SK-MEL-5 (cell line): Measurements from ENCODE around the gene TTYH1. TPM values are rescaled to one million over a fixed set of nuclear protein-coding genes. Genes with fewer than 3 reads are reported as not detected.

ENCODE experiments used
- DNase-seq: peaks from one replicate; pipeline ENCODE4 v3.0.0-alpha.2; 2016; ENCODE audit warnings: low read depth, low spot score
- in situ Hi-C: cut with HindIII; loops from 2 replicates; pipeline ENCODE4 v1.10.0; 2016; ENCODE audit warnings: low sequenced_read_pairs, high pct_unique_total_duplicates, low pct_unique_long_range_greater_than_20kb
- small RNA-seq, 2 experiments: library from RNA; depleted of rRNA; stranded (forward); fragments of <200 nt; gene quantifications; one replicate each; pipeline ENCODE3, GENCODE V24; 2014
- total RNA-seq: library from RNA; depleted of rRNA; stranded (reverse); fragments of >200 nt; shearing (Covaris generic); gene quantifications from 2 replicates; pipeline ENCODE4 v1.2.3, GENCODE V29; 2014; rRNA removed

TTYH1 gene
- total RNA-seq, 1 experiment from 2014 or later, result 0.77 TPM

GRCh38 chr19:54478677-54479266 is 63.5 kb downstream of the TTYH1 start:
- DNase-seq, result peak; percentile 62
- in situ Hi-C loops, result no loop called here

GRCh38 chr19:54480051-54480450 is 64.8 kb downstream of the TTYH1 start:
- in situ Hi-C loops, result no loop called here
- no peak for DNase-seq

GRCh38 chr19:54481326-54481930 is 66.2 kb downstream of the TTYH1 start:
- in situ Hi-C loops, result no loop called here
- DNase-seq, result peak; percentile 62

- in situ Hi-C loops, result no loop called here
- DNase-seq, result no peak
Measured at GRCh38 chr19:54482889-54483288, 67.6 kb downstream of the TTYH1 start.

- in situ Hi-C loops, result no loop called here
Measured at GRCh38 chr19:54484451-54484850, 69.2 kb downstream of the TTYH1 start.

GRCh38 chr19:54485851-54486250 is 70.6 kb downstream of the TTYH1 start:
- in situ Hi-C loops, result no loop called here

More at GRCh38 chr19:54484451-54484850, 69.2 kb downstream of the TTYH1 start:
- DNase-seq, result no peak

More at GRCh38 chr19:54485851-54486250, 70.6 kb downstream of the TTYH1 start:
- DNase-seq, result no peak

Small RNA genes lying within 50 kb of the gene (small RNA-seq; reads per million reads assigned to genes)
- gene AC245884.3, result 0 reads per million in 2 experiments

Other genes with a start within 250 kb of the TTYH1 start
- not detected in 2 replicates for gene TMC4, start 242.3 kb upstream of the TTYH1 start, total RNA-seq
- gene MBOAT7, start 225.9 kb upstream of the TTYH1 start, total RNA-seq, result 32.8 and 33.6 TPM in 2 replicates
- 46.1 and 49.0 TPM in 2 replicates for gene TSEN34, start 224.2 kb upstream of the TTYH1 start, total RNA-seq
- gene RPS9, start 214.6 kb upstream of the TTYH1 start, total RNA-seq, result 2,354 and 2,678 TPM in 2 replicates
- 1.1 TPM in 1 of 2 replicates, not detected in the other for gene LILRB3, start 192.5 kb upstream of the TTYH1 start, total RNA-seq
- gene LILRA6, start 172.7 kb upstream of the TTYH1 start, total RNA-seq, result 0.16 TPM in 1 of 2 replicates, not detected in the other
- not detected in 2 replicates for gene LILRB5, start 158.2 kb upstream of the TTYH1 start, total RNA-seq
- not detected in 2 replicates for gene LILRB2, start 134.4 kb upstream of the TTYH1 start, total RNA-seq
- not detected in 2 replicates for gene LILRA5, start 102.3 kb upstream of the TTYH1 start, total RNA-seq
- gene LILRA4, start 76.3 kb upstream of the TTYH1 start, total RNA-seq, result not detected in 2 replicates
- not detected in 2 replicates for gene LAIR1, start 50.5 kb upstream of the TTYH1 start, total RNA-seq
- gene LENG8, start 33.7 kb downstream of the TTYH1 start, total RNA-seq, result 7.8 and 8.5 TPM in 2 replicates
- 6.1 and 7.2 TPM in 2 replicates for gene LENG9, start 48.3 kb downstream of the TTYH1 start, total RNA-seq
- gene CDC42EP5, start 57.8 kb downstream of the TTYH1 start, total RNA-seq, result 0.26 and 0.43 TPM in 2 replicates
- not detected in 2 replicates for gene LAIR2, start 87.4 kb downstream of the TTYH1 start, total RNA-seq
- gene LILRA2, start 158.3 kb downstream of the TTYH1 start, total RNA-seq, result not detected in 2 replicates
- not detected in 2 replicates for gene LILRA1, start 178.2 kb downstream of the TTYH1 start, total RNA-seq
- not detected in 2 replicates for gene LILRB1, start 215.0 kb downstream of the TTYH1 start, total RNA-seq
- gene LILRB4, start 247.5 kb downstream of the TTYH1 start, total RNA-seq, result not detected in 2 replicates